ENCODE results near the gene HGD. TPM values are rescaled to one million over a fixed set of nuclear protein-coding genes. Genes with fewer than 3 reads are reported as not detected.

HGD gene
- total RNA-seq, 2 donors from 2014 or later: 0.41 TPM; not detected in 1

DNA sequence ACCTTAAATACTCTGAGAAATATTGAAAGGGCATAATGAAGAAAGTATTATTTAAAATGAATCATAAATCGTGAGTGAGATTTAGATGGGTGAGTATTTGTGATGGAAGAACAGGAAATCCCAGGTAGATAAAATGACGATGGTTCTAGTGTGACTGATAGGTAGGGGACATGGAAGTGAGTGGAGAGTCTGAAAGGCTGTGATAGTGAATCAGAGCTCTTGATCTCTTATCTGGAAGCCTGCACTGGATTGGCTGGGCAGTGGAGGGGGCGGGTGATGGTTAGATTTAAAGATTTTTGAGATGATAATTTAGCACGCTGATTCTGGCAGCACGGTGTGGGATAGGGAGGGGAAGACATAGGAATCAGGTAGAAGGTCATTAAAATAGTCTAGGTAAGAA lies 20.1 kb downstream of the HGD start:
- no peak for DNase-seq (ENCODE audit: low spot score)
- no peak overlapping the region for H3K27ac ChIP-seq
- H3K36me3 ChIP-seq: no peaks in the 10 kb centered on the region
- TF ChIP-seq, protein P1, sequence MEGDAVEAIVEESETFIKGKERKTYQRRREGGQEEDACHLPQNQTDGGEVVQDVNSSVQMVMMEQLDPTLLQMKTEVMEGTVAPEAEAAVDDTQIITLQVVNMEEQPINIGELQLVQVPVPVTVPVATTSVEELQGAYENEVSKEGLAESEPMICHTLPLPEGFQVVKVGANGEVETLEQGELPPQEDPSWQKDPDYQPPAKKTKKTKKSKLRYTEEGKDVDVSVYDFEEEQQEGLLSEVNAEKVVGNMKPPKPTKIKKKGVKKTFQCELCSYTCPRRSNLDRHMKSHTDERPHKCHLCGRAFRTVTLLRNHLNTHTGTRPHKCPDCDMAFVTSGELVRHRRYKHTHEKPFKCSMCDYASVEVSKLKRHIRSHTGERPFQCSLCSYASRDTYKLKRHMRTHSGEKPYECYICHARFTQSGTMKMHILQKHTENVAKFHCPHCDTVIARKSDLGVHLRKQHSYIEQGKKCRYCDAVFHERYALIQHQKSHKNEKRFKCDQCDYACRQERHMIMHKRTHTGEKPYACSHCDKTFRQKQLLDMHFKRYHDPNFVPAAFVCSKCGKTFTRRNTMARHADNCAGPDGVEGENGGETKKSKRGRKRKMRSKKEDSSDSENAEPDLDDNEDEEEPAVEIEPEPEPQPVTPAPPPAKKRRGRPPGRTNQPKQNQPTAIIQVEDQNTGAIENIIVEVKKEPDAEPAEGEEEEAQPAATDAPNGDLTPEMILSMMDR (IDR thresholded peaks at IDR 0.05): no peak
- no peaks in the 10 kb centered on the region for H3K9me3 ChIP-seq
- no peaks in the 10 kb centered on the region for H3K27me3 ChIP-seq
- H3K4me1 ChIP-seq: no peaks in the 10 kb centered on the region
- H3K4me3 ChIP-seq: no peak overlapping the region

DNA sequence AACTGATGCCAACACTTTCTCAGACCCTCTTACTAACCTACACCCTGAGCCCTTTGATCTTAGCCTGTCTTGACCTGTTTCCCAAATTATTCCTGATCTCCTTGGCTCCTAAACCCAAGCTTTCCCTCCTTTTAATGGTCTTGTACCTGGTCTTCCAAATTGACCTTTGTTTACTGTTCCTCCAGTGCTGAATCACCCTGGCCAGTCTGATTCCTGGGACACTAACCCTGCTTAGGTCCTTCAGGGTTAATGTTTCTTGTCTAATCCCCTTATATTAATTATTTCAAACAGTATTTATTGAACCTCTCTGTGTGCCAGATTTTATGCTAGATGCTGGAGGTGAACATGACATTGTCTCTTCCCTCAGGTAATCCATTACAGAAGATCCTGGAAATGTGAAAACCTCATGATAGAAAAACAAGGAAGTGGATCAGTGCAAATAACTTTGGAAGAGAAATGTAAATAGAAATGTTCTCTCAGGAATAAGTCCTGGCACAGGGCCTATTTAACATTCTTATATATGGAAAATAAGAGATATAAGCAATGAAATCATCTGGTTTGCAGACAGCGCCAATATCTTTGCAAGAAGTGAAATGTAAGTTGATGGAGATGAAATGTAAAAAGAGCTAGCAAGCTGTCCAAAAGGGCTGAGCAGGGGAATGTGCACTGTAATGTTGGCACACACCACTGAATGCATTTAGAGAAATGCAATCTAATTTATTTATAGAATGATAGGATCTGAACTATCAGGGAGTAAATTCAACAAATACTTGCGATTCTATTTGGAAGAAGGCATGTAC lies 20.7 kb downstream of the HGD start:
- TF ChIP-seq, protein P1 (IDR thresholded peaks at IDR 0.05): no peak
- H3K27ac ChIP-seq: no peak overlapping the region
- no peaks in the 10 kb centered on the region for H3K27me3 ChIP-seq
- no peaks in the 10 kb centered on the region for H3K36me3 ChIP-seq
- no peak for DNase-seq (ENCODE audit: low spot score)
- H3K4me1 ChIP-seq: no peaks in the 10 kb centered on the region
- H3K4me3 ChIP-seq: no peak overlapping the region
- H3K9me3 ChIP-seq: no peaks in the 10 kb centered on the region

DNA sequence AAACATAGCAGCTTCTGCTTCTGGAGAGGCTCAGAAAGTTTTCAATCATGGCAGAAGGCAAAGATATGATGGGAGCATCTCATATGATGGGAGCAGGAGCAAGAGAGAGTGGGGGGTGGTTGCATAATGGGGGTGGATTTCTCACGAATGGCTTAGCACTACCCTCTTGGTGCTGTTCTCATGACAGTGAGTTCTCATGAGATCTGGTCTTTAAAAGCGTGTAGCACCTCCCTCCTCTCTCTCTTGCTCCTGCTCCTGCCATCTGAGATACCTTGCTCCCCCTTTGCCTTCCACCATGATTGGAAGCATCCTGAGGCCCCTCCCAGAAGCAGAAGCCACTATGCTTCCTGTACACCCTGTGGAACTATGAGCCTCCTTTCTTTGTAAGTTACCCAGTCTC lies 22.2 kb downstream of the HGD start:
- no peaks in the 10 kb centered on the region for H3K36me3 ChIP-seq
- no peaks in the 10 kb centered on the region for H3K9me3 ChIP-seq
- TF ChIP-seq, protein P1 (IDR thresholded peaks at IDR 0.05): no peak
- H3K4me1 ChIP-seq: no peaks in the 10 kb centered on the region
- H3K4me3 ChIP-seq: no peak overlapping the region
- H3K27me3 ChIP-seq: no peaks in the 10 kb centered on the region
- DNase-seq (ENCODE audit: low spot score): no peak
- no peak overlapping the region for H3K27ac ChIP-seq

GRCh38 chr3:120659285-120659684 lies 22.8 kb downstream of the HGD start:
- Histone ChIP-seq H3K27ac (no peak overlapping the region), H3K27me3 (no peaks in the 10 kb centered on the region), H3K4me3 (no peak overlapping the region), H3K36me3 (no peaks in the 10 kb centered on the region), H3K4me1 (no peaks in the 10 kb centered on the region), H3K9me3 (no peaks in the 10 kb centered on the region)
- TF ChIP-seq, protein P1 (IDR thresholded peaks at IDR 0.05): no peak
- no peak for DNase-seq (ENCODE audit: low spot score)

DNA sequence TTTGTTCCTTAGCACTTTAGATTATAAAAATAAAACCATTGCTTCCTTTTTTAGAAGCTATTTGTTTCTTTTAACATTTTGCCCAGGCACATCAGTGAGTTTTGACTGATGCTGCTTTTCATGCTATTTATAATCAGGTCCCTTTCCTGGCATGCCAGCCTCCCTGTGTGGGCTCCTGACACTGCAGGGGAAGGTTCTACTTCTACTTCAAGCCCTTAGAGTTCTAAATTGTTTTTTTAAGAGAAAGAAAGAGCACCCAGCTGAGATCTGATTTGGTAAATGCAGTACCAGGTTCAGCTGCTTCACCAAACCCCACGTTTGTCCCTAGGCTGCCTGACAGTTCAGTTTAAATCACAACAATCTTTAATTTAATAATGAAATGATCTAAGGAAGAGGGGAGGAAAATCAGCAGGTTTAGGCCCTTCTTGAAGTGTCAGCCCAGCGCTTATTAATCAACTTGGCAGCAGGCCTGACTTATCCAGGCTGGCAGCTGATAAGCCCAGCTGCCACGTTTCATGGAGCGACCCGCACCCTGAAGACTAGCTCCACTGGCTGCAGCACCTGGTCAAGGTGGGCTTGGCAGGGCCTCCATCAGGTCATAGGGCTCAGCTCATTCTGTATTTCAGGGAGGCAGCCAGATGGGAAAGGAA lies 29.0 kb downstream of the HGD start:
- DNase-seq (ENCODE audit: low spot score): no peak
- Histone ChIP-seq H3K4me3 (no peak overlapping the region), H3K9me3 (no peaks in the 10 kb centered on the region), H3K4me1 (no peaks in the 10 kb centered on the region), H3K27ac (no peak overlapping the region), H3K27me3 (no peaks in the 10 kb centered on the region), H3K36me3 (no peaks in the 10 kb centered on the region)
- TF ChIP-seq, protein P1 (IDR thresholded peaks at IDR 0.05): no peak
